GM11168 (cell line): Measurements from ENCODE around the gene LTBP2.

Experiments
- in situ Hi-C: fragments of 300-500 bp; cut with MboI; formaldehyde crosslinking; loops from one replicate; pipeline ENCODE4 v1.12.0; 2022; ENCODE audit warnings: low sequenced_read_pairs; ENCODE audit not compliant: unreplicated experiment

Gene LTBP2

GRCh38 chr14:74611650-74612349, at the start of gene LTBP2:
TSS of gene LTBP2 (minus strand) at chr14:74612237. CDS start at chr14:74611944, 293 bp downstream.
- in situ Hi-C loops: no loop called here

GRCh38 chr14:74660863-74661262, 48.8 kb upstream of the LTBP2 start:
- in situ Hi-C loops: no loop called here

- in situ Hi-C loops: no loop called here
Observed at GRCh38 chr14:74660167-74660566, 48.1 kb upstream of the LTBP2 start.

GRCh38 chr14:74658535-74659131, 46.6 kb upstream of the LTBP2 start:
- in situ Hi-C loops: no loop called here

GRCh38 chr14:74656964-74657363, 44.9 kb upstream of the LTBP2 start:
- in situ Hi-C loops: no loop called here

- in situ Hi-C loops: no loop called here
Observed at GRCh38 chr14:74655599-74656395, 43.8 kb upstream of the LTBP2 start.

- in situ Hi-C loops: no loop called here
Observed at GRCh38 chr14:74654931-74655330, 42.9 kb upstream of the LTBP2 start.

- in situ Hi-C loops: no loop called here
Observed at GRCh38 chr14:74653386-74654138, 41.5 kb upstream of the LTBP2 start.

- in situ Hi-C loops: no loop called here
Observed at GRCh38 chr14:74652541-74652940, 40.5 kb upstream of the LTBP2 start.

GRCh38 chr14:74650927-74651686, 39.1 kb upstream of the LTBP2 start:
- in situ Hi-C loops: no loop called here

- in situ Hi-C loops: no loop called here
Observed at GRCh38 chr14:74649673-74650072, 37.6 kb upstream of the LTBP2 start.

- in situ Hi-C loops: no loop called here
Observed at GRCh38 chr14:74649167-74649566, 37.1 kb upstream of the LTBP2 start.

GRCh38 chr14:74648601-74649000, 36.6 kb upstream of the LTBP2 start:
- in situ Hi-C loops: no loop called here

- in situ Hi-C loops: no loop called here
Observed at GRCh38 chr14:74647678-74648461, 35.8 kb upstream of the LTBP2 start.

- in situ Hi-C loops: no loop called here
Observed at GRCh38 chr14:74647061-74647677, 35.1 kb upstream of the LTBP2 start.

GRCh38 chr14:74645756-74646470, 33.9 kb upstream of the LTBP2 start:
- in situ Hi-C loops: no loop called here

GRCh38 chr14:74645244-74645643, 33.2 kb upstream of the LTBP2 start:
- in situ Hi-C loops: no loop called here
